22Rv1 (cell line): Measurements from ENCODE around the gene HMG20B.

Experiments used
- H3K27ac ChIP-seq: fragments of 450-650 bp; 2 replicates; pipeline ENCODE4 v1.5.1; 2017
- ZFX ChIP-seq: fragments of 450-650 bp; IDR thresholded peaks from 2 replicates; pipeline ENCODE4 v1.6.1; 2017; ENCODE audit warnings: antibody characterized with exemption, borderline replicate concordance
- TF ChIP-seq, protein P1 (sequence below): fragments of 450-650 bp; IDR thresholded peaks from 2 replicates; pipeline ENCODE4 v1.5.1; 2017; ENCODE audit warnings: mild to moderate bottlenecking

Gene HMG20B

DNA sequence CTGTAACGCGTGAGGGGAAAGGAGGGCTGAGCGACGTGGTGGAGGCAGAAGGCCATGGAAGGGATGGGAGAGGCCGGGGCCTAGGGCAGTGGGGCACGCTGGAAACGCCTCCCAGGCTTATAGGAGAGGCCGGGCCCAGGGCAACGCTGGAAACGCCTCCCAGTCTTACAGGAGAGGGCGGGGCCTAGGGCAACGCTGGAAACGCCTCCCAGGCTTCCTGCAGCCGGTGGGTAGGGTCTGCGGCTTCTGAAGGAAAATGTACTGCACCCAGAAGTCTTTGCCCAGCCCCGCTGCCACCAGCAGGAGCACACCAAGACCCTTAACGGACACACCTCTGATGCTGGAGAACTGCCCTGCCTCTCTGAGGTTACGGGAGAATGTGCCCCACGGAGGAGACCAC, 44.7 kb downstream of the HMG20B start:
- TF ChIP-seq, protein P1, sequence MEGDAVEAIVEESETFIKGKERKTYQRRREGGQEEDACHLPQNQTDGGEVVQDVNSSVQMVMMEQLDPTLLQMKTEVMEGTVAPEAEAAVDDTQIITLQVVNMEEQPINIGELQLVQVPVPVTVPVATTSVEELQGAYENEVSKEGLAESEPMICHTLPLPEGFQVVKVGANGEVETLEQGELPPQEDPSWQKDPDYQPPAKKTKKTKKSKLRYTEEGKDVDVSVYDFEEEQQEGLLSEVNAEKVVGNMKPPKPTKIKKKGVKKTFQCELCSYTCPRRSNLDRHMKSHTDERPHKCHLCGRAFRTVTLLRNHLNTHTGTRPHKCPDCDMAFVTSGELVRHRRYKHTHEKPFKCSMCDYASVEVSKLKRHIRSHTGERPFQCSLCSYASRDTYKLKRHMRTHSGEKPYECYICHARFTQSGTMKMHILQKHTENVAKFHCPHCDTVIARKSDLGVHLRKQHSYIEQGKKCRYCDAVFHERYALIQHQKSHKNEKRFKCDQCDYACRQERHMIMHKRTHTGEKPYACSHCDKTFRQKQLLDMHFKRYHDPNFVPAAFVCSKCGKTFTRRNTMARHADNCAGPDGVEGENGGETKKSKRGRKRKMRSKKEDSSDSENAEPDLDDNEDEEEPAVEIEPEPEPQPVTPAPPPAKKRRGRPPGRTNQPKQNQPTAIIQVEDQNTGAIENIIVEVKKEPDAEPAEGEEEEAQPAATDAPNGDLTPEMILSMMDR, result no peak
- TF ChIP-seq ZFX, result no peak
- H3K27ac ChIP-seq, result no peak overlapping the region

DNA sequence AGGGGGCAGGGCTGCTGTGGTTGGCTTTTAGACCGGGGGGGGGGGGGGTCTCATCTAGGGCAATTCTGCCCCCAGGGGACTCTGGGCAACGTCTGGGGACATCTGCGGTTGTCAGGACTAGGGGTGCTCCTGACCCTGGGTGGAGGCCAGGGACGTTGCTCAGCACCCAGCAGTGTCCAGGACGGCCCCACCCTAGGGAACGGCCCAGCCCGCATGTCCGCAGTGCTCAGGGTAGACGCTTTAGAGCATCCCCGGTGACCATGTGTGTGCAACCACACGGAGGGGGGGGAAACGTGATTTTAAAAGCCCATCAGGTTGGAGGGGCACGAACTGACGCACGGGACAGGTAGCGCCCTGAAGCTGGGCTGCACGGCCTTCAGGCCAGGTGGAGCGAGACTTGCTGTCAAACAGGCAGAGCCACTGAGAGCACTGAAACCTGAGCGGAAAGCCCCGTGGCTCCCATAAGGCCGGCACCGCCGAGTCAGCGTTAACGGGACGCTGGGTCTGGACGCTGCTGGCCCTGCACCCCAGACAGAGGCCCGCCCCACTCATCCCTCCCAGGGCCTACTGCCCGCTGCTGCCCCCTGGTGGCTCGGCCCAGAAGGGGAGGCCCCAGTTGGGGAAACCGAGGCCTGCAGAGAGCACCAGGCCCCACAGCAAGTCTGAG, 45.5 kb downstream of the HMG20B start:
- no peak for TF ChIP-seq ZFX
- TF ChIP-seq, protein P1, result peak; percentile 91
- H3K27ac ChIP-seq, result no peak overlapping the region

DNA sequence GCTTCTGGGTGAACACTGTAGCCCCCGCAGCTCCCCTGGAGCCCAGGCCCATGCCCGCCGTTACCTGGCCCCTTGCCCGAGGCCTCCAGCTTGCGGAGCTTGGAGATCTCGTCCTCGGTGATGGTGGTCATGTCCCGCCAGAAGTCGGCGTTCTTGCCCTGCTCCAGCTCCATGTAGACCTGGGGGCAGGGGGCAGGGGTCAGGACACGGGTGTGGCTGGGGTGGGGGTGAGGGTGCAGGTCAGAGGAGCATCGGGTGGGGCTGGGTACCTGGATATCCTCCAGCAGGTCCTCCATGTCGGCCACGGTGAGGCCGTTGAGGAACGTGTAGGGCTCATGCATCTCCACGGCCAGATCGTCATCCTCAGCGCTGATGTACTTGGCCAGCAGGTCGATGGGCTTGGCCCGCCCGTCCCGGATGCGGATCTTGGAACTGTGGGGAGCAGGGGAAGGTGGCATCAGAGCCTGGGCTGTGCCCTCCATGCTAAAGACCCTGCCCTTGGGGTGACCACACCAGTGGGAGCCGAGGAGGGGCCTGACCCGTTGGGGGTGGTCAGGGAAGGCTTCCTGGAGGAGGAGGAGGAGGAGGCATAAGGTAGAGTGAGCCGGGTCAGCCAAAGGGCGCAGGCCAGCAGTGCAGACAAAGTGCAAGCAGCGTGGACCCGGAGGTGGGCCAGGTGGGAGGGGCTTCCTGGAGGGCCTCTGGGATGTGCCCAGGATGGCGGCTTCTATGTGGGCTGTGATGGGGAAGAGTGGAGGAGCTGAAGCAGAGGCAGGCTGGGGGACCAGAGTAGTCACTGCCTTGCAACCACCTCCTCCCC, 46.3 kb downstream of the HMG20B start:
- H3K27ac ChIP-seq, result no peak overlapping the region
- TF ChIP-seq, protein P1, result peak; percentile 53
- TF ChIP-seq ZFX, result no peak

DNA sequence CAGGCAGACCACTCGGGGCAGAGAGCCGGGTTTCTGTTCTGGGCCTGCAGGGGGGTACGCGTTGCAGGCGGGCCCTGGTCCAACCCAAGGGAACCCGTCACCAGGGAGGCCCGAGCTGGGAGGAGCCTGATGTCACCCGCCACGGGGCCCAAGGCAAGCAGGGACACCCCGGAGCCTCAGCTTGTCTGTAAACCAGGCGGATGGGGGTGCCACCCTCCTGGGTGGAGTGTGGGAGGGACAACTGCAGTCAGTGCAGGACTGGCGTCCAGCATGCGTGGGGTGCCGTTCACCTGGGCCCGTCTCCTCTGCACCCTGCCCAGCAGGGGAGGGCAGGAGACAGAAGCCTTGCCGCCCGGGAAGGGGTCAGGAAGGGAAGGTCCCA, 46.9 kb downstream of the HMG20B start:
- TF ChIP-seq ZFX, result no peak
- no peak overlapping the region for H3K27ac ChIP-seq

DNA sequence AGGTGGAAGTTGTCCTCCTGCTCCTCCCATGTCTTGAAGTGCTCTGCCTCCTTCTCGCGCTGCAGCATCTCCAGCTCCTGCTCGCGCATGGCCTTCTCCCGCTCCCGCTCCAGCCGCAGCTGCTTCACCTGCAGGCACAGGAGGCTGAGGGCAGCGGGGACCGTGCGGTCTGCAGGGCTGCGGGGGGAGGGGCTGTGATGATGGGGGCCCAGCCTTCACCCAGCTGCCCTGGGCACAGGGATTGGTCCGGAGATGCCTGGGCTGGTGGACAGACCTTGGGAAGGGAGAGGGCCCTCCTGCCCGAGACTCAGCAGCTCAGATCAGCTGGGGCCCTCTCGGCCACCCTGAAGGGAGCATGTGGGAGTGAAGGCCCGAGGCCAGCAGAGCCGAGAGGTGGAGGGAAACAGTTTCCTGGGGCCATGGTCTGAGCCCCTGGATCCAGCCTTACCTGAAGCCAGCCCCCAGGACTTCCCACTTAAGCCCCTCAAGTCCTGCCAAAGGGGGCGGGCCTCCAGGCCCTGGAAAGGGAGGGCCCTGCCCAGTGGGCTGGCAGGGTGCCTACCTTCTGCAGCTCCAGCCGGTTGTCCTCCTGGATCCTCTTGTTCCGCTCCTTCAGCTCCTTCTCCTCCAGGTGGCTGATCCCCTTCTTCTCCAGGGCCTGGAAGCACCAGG, 47.5 kb downstream of the HMG20B start:
- H3K27ac ChIP-seq, result no peak overlapping the region
- no peak for TF ChIP-seq ZFX
- TF ChIP-seq, protein P1, result no peak

DNA sequence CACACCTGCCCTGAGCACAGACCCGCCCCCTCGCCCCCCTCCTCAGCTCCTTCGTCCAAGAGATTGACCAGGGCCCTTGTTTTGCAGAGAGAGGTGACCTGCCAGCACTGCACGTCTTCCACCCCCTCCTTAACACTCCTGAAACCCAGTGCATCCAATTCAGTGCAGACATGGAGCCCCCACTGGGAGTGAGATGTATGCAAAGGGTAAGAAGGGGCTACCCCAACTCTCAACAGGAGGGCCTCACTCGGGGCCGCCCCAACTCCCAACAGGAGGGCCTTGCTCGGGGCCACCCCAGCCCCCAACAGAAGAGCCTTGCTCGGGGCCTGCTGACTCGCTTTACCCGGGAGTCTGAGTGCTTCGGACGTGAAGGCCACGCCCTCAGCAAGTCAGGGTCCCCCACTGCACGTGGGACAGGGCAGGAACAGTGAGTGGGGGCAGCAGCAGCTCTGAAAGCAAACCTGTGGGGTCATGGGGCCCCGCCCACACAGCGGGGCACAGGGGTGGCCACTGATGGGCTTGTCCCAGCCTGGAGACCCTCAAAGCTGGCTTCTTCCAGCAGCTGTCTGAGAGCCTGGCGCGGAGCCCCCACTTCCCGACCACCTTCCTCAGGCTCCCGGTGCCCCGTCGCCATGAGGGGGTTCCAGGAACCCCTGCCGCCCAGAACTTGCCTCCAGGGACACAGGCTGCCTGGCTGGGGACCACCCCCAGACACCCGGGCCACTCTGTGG, 48.2 kb downstream of the HMG20B start:
- TF ChIP-seq, protein P1, result no peak
- TF ChIP-seq ZFX, result no peak
- no peak overlapping the region for H3K27ac ChIP-seq

DNA sequence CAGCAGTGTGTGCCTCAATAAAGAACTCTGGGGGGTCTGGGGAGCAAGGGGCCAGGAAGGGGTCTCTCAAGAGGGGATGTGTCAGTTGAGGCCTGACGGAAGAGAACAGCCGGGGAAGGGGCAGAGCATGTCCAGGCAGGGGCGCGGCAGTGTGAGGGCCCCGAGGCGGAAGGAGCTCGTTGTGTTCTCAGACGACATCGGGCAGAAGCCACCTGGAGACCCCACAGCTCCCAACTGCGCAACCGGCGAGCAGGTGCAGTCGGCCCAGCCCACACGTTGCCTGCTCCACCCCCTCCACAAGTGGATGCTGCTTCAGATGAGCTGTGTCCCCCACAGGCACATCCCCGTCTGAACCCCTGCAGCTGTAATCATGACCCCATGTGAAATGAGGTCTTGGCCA, 48.9 kb downstream of the HMG20B start:
- TF ChIP-seq, protein P1, result no peak

More for the DNA sequence above, 48.9 kb downstream of the HMG20B start:
- H3K27ac ChIP-seq, result no peak overlapping the region
